GM18507 (cell line): ENCODE measurements around the gene CATSPERZ.

Experiments
- DNase-seq: peaks from one replicate; pipeline ENCODE4 v3.0.0; 2011; ENCODE audit warnings: low read depth; ENCODE audit not compliant: insufficient read length; ENCODE audit errors: extremely low spot score
- FAIRE-seq: peaks from 2 replicates; lab custom pipeline; 2011; peaks lifted over from hg19 to GRCh38; lab: Jason Lieb, UNC

CATSPERZ gene

GRCh38 chr11:64284048-64284961, 15.9 kb upstream of the CATSPERZ start, which contains the start of gene BAD:
TSS of gene BAD (minus strand) at chr11:64284665. CDS start at chr11:64284368, 297 bp downstream.
- DNase-seq, result peak; percentile 96
- peak; percentile 94 for FAIRE-seq

GRCh38 chr11:64284962-64285884, 14.9 kb upstream of the CATSPERZ start, which contains the start of gene GPR137:
TSS of gene GPR137 (plus strand) at chr11:64285848. CDS start at chr11:64286525, 677 bp downstream.
- FAIRE-seq, result peak; percentile 76

GRCh38 chr11:64285885-64286800, 14.0 kb upstream of the CATSPERZ start:
- DNase-seq (no peak), FAIRE-seq (no peak)

More at GRCh38 chr11:64284962-64285884, 14.9 kb upstream of the CATSPERZ start, which contains the start of gene GPR137:
- DNase-seq, result peak; percentile 83

GRCh38 chr11:64286801-64287159, 13.4 kb upstream of the CATSPERZ start:
- no peak for DNase-seq
- no peak for FAIRE-seq

GRCh38 chr11:64287676-64288352, 12.3 kb upstream of the CATSPERZ start:
- FAIRE-seq (no peak), DNase-seq (no peak)

- no peak for FAIRE-seq
- DNase-seq, result no peak
These were observed 11.8 kb upstream of the CATSPERZ start for GRCh38 chr11:64288353-64288750.

GRCh38 chr11:64289002-64289564, 11.1 kb upstream of the CATSPERZ start:
- no peak for FAIRE-seq

GRCh38 chr11:64290352-64291261, 9.6 kb upstream of the CATSPERZ start:
- FAIRE-seq, result no peak
- DNase-seq, result no peak

More at GRCh38 chr11:64289002-64289564, 11.1 kb upstream of the CATSPERZ start:
- no peak for DNase-seq

GRCh38 chr11:64291262-64291751, 8.9 kb upstream of the CATSPERZ start, which contains the start of gene KCNK4:
TSS of gene KCNK4 (plus strand) at chr11:64291302. CDS start at chr11:64293019, 1,717 bp downstream.
- FAIRE-seq (no peak), DNase-seq (no peak)

- no peak for DNase-seq
- FAIRE-seq, result no peak
These were observed 8.3 kb upstream of the CATSPERZ start for GRCh38 chr11:64291752-64292459.

- FAIRE-seq (no peak), DNase-seq (no peak)
These were observed 7.5 kb upstream of the CATSPERZ start for GRCh38 chr11:64292460-64293254.

- no peak for DNase-seq
- no peak for FAIRE-seq
These were observed 5.4 kb upstream of the CATSPERZ start for GRCh38 chr11:64294774-64295173.

GRCh38 chr11:64295760-64296159, 4.4 kb upstream of the CATSPERZ start:
- DNase-seq (no peak), FAIRE-seq (no peak)

GRCh38 chr11:64296236-64296635, 3.9 kb upstream of the CATSPERZ start:
- FAIRE-seq, result no peak
- DNase-seq, result no peak

- DNase-seq, result no peak
- FAIRE-seq, result no peak
These were observed 3.1 kb upstream of the CATSPERZ start for GRCh38 chr11:64296830-64297698.
